ENCODE measurements around the gene KDSR. TPM values are rescaled to one million over a fixed set of nuclear protein-coding genes. Genes with fewer than 3 reads are reported as not detected.

The KDSR gene
- total and polyA plus RNA-seq, 12 donors = 9.4 to 41.6 (median 32.8) TPM

- H3K36me3 ChIP-seq = peaks cover 0 to 100% (median 51%) of the 10 kb centered on the region in 9 donors
- WGBS, 2 donors = 57% methylated on average over 7 of the region's 7 CpGs
- no peak overlapping the region for H3K4me3 ChIP-seq
- TF ChIP-seq CTCF (IDR thresholded peaks at IDR 0.05) = no peak
- DNase-seq (no peak), ATAC-seq (peak in 7 of 8 donors; percentile 61 to 85 (median 83))
- no peaks in the 10 kb centered on the region for H3K27me3 ChIP-seq
- peaks cover 0 to 21% (median 0%) of the 10 kb centered on the region in 9 donors for H3K4me1 ChIP-seq
- intact Hi-C loops (cut with DNase I) = no loop called here
- peak overlapping the region in 7 of 10 donors; percentile 28 to 78 (median 71) for H3K27ac ChIP-seq
- H3K9me3 ChIP-seq = no peaks in the 10 kb centered on the region
Measured at GRCh38 chr18:63356272-63356896, 10.6 kb downstream of the KDSR start.

- Histone ChIP-seq H3K4me1 (peaks cover 0 to 26% (median 8%) of the 10 kb centered on the region in 9 donors), H3K27ac (no peak overlapping the region), H3K27me3 (no peaks in the 10 kb centered on the region), H3K4me3 (no peak overlapping the region), H3K9me3 (no peaks in the 10 kb centered on the region), H3K36me3 (peaks cover 0 to 100% (median 66%) of the 10 kb centered on the region in 9 donors)
- DNase-seq = no peak
- 50 to 51% methylated on average over 2 of the region's 2 CpGs for WGBS, 2 donors
- no peak for TF ChIP-seq CTCF (IDR thresholded peaks at IDR 0.05)
- ATAC-seq = no peak
- intact Hi-C loops (cut with DNase I) = no loop called here
Measured at GRCh38 chr18:63350230-63350629, 16.8 kb downstream of the KDSR start.

- intact Hi-C loops (cut with DNase I) = loop anchor here in 1 of 10 donors (5.0 kb wide), 1 partner anchor 89 kb away; no protein-coding TSS in a partner anchor
- no peaks in the 10 kb centered on the region for H3K27me3 ChIP-seq
- no peak overlapping the region for H3K27ac ChIP-seq
- peaks cover 0 to 32% (median 13%) of the 10 kb centered on the region in 9 donors for H3K4me1 ChIP-seq
- H3K9me3 ChIP-seq = no peaks in the 10 kb centered on the region
- no peak for TF ChIP-seq CTCF (IDR thresholded peaks at IDR 0.05)
- peaks cover 0 to 100% (median 65%) of the 10 kb centered on the region in 9 donors for H3K36me3 ChIP-seq
- no peak for DNase-seq
- ATAC-seq = no peak
- no peak overlapping the region for H3K4me3 ChIP-seq
- WGBS, 2 donors = 95 to 97% methylated on average over 7 of the region's 7 CpGs
Measured at GRCh38 chr18:63348508-63349136, 18.4 kb downstream of the KDSR start.

GRCh38 chr18:63346480-63347183 is 20.4 kb downstream of the KDSR start:
- Histone ChIP-seq H3K36me3 (peaks cover 0 to 100% (median 60%) of the 10 kb centered on the region in 9 donors), H3K9me3 (no peaks in the 10 kb centered on the region), H3K4me1 (peaks cover 0 to 32% (median 13%) of the 10 kb centered on the region in 9 donors), H3K4me3 (no peak overlapping the region), H3K27ac (peak overlapping the region; percentile 28 to 82 (median 58)), H3K27me3 (no peaks in the 10 kb centered on the region)
- no peak for TF ChIP-seq CTCF (IDR thresholded peaks at IDR 0.05)
- DNase-seq (no peak), ATAC-seq (peak in 7 of 8 donors; percentile 5 to 68 (median 37))
- 76 to 78% methylated on average over 7 of the region's 7 CpGs for WGBS, 2 donors
- intact Hi-C loops (cut with DNase I) = loop anchor here in 1 of 10 donors (5.0 kb wide), 1 partner anchor 91 kb away; no protein-coding TSS in a partner anchor
